A673 (cell line): ENCODE measurements around the gene FRAS1. TPM values are rescaled to one million over a fixed set of nuclear protein-coding genes. Genes with fewer than 3 reads are reported as not detected.

Source experiments
- BruUV-seq: library from RNA; stranded (reverse); fragments of 400-500 nt; replicated peaks from 2 replicates; lab custom pipeline; 2021; lab: Mats Ljungman, UMichigan
- CTCF ChIA-PET: fragments of 300-600 bp; sonication (Branson Sonifier 250); formaldehyde crosslinking; loops from one replicate; lab custom pipeline; 2022; ENCODE audit warnings: antibody characterized with exemption; lab: Charles Lee
- POLR2A ChIA-PET: fragments of 300-600 bp; sonication (Branson Sonifier 250); formaldehyde crosslinking; loops from one replicate; lab custom pipeline; 2022; ENCODE audit warnings: antibody characterized with exemption; ENCODE audit not compliant: low non-redundant PET; lab: Charles Lee
- DNase-seq: peaks from one replicate; pipeline ENCODE4 v3.0.0-alpha.2; 2015; ENCODE audit warnings: low spot score
- H3K27ac ChIP-seq: fragments of 200-600 bp; sonication (generic); 2 replicates; pipeline ENCODE4 v1.5.1; 2016; ENCODE audit warnings: mixed run types, low read depth, mild to moderate bottlenecking, mixed read lengths, antibody characterized with exemption, low read length; ENCODE audit not compliant: poor library complexity, severe bottlenecking
- H3K27me3 ChIP-seq: fragments of 200-600 bp; sonication (generic); replicated peaks from 2 replicates; pipeline ENCODE4 v1.6.1; 2017; ENCODE audit warnings: mixed run types, low read depth, mild to moderate bottlenecking, mixed read lengths, antibody characterized with exemption, low read length; ENCODE audit not compliant: insufficient read depth, poor library complexity
- H3K36me3 ChIP-seq: fragments of 200-600 bp; sonication (generic); 2 replicates; pipeline ENCODE4 v1.6.1; 2016; ENCODE audit warnings: mixed run types, mild to moderate bottlenecking, mixed read lengths, antibody characterized with exemption, low read length; ENCODE audit not compliant: insufficient read depth, poor library complexity, severe bottlenecking
- H3K4me1 ChIP-seq: fragments of 200-600 bp; sonication (generic); 2 replicates; pipeline ENCODE4 v1.6.1; 2017; ENCODE audit warnings: mixed run types, mild to moderate bottlenecking, mixed read lengths, antibody characterized with exemption, low read length; ENCODE audit not compliant: insufficient read depth, poor library complexity, severe bottlenecking
- H3K4me3 ChIP-seq: fragments of 200-600 bp; sonication (generic); 2 replicates; pipeline ENCODE4 v1.5.1; 2016; ENCODE audit warnings: low read depth, mixed run types, mild to moderate bottlenecking, mixed read lengths, low read length; ENCODE audit not compliant: poor library complexity, severe bottlenecking
- H3K9me3 ChIP-seq: fragments of 200-600 bp; sonication (generic); 2 replicates; pipeline ENCODE4 v1.6.1; 2016; ENCODE audit warnings: mixed run types, low read depth, mild to moderate bottlenecking, mixed read lengths, antibody characterized with exemption, low read length; ENCODE audit not compliant: poor library complexity, severe bottlenecking
- CTCF ChIP-seq: fragments of 300-800, 200-600 bp; sonication (generic); conservative IDR thresholded peaks from 2 replicates; pipeline ENCODE4 v1.5.1; 2017; ENCODE audit warnings: low read depth, mild to moderate bottlenecking, antibody characterized with exemption, low read length, moderate library complexity, mixed read lengths
- EZH2 ChIP-seq: fragments of 200-600 bp; sonication (generic); IDR thresholded peaks from 2 replicates; pipeline ENCODE4 v1.6.1; 2017; ENCODE audit warnings: borderline replicate concordance, low read depth, mild to moderate bottlenecking, mixed read lengths, antibody characterized with exemption, low read length; ENCODE audit not compliant: poor library complexity, severe bottlenecking
- intact Hi-C: fragments of 100-400 bp; cut with micrococcal nuclease; formaldehyde crosslinking; loops from one replicate; pipeline ENCODE4 v1.10.0; 2022; ENCODE audit not compliant: unreplicated experiment
- total RNA-seq: library from RNA; stranded (reverse); gene quantifications from 2 replicates; pipeline ENCODE4 v1.2.3, GENCODE V29; 2021

FRAS1 gene
- total RNA-seq, 1 experiment from 2014 or later: 0.06 TPM

- BruUV-seq: no TSS peak
- ChIA-PET POLR2A (no interaction called here), CTCF (no interaction called here)
- H3K27ac ChIP-seq: no peak overlapping the region
- DNase-seq: no peak
- no peaks in the 10 kb centered on the region for H3K27me3 ChIP-seq
- H3K4me3 ChIP-seq: no peak overlapping the region
- no peak for TF ChIP-seq CTCF
- no peaks in the 10 kb centered on the region for H3K4me1 ChIP-seq
- intact Hi-C loops: no loop called here
- no peaks in the 10 kb centered on the region for H3K9me3 ChIP-seq
- no peaks in the 10 kb centered on the region for H3K36me3 ChIP-seq
Observed at GRCh38 chr4:78185117-78185516, 128.0 kb downstream of the FRAS1 start.

- intact Hi-C loops: no loop called here
- no peaks in the 10 kb centered on the region for H3K36me3 ChIP-seq
- POLR2A ChIA-PET: no interaction called here
- H3K9me3 ChIP-seq: no peaks in the 10 kb centered on the region
- no TSS peak for BruUV-seq
- no peak overlapping the region for H3K4me3 ChIP-seq
- no peaks in the 10 kb centered on the region for H3K4me1 ChIP-seq
- DNase-seq: no peak
- TF ChIP-seq CTCF: no peak
- TF ChIP-seq EZH2: no peak
- H3K27me3 ChIP-seq: no peaks in the 10 kb centered on the region
- H3K27ac ChIP-seq: no peak overlapping the region
- CTCF ChIA-PET: no interaction called here
Observed at GRCh38 chr4:78186597-78187543, 129.7 kb downstream of the FRAS1 start.

DNA sequence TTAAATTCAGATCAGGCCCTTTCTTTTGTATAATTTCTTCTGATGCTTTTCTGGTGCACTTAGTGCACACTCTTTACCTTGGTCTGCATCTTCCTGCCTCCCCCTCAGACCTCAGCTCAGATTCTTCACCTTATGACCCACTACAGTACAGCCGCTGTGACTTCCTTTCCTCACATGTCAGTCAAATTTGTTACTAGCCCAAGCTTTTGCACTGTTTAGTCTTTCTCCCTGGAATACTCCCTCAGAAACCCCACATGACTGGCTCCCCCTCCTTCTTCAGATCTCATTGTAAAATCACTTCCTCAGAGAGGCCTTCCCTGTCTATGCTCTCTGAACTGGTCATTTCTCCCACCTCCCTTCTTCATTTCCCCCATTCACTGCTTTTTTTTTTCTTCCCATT lies 132.9 kb downstream of the FRAS1 start:
- CTCF ChIA-PET: no interaction called here
- H3K4me3 ChIP-seq: no peak overlapping the region
- BruUV-seq: no TSS peak
- TF ChIP-seq EZH2: no peak
- TF ChIP-seq CTCF: no peak
- POLR2A ChIA-PET: no interaction called here
- intact Hi-C loops: no loop called here
- H3K27ac ChIP-seq: no peak overlapping the region
- no peaks in the 10 kb centered on the region for H3K27me3 ChIP-seq
- H3K36me3 ChIP-seq: no peaks in the 10 kb centered on the region
- no peaks in the 10 kb centered on the region for H3K4me1 ChIP-seq
- DNase-seq: no peak
- no peaks in the 10 kb centered on the region for H3K9me3 ChIP-seq
